ENCODE measurements around the gene MSANTD4.
"Not testable (repeated sequence)": the region's sequence is repeated elsewhere in the genome, so short reads cannot be mapped to it uniquely, and the experiment has no call there.

MSANTD4 gene

GRCh38 chr11:106021967-106022794 lies at the start of gene MSANTD4:
Gene MSANTD4, minus strand, starts transcription at chr11:106022240. Its CDS starts 11,323 bp downstream, at chr11:106010917.
- H3K4me3 ChIP-seq (replicated peaks; ENCODE audit: low read depth, low read length): peak within 1 kb of the TSS; percentile 89
- TF ChIP-seq CTCF (IDR thresholded peaks at IDR 0.05; ENCODE audit: low read depth, low read length, missing control alignments): no peak
- DNase-seq (ENCODE audit: extremely low read depth, low read depth): peak; percentile 98

- H3K4me3 ChIP-seq (replicated peaks; ENCODE audit: low read depth, low read length): no peak overlapping the region
- no peak for DNase-seq (ENCODE audit: extremely low read depth, low read depth)
These were observed 48.6 kb upstream of the MSANTD4 start for GRCh38 chr11:106070606-106071005.

GRCh38 chr11:106063009-106063408 lies 41.0 kb upstream of the MSANTD4 start:
- no peak for DNase-seq (ENCODE audit: extremely low read depth, low read depth)
- TF ChIP-seq CTCF (IDR thresholded peaks at IDR 0.05; ENCODE audit: low read depth, low read length, missing control alignments): no peak
- no peak overlapping the region for H3K4me3 ChIP-seq (replicated peaks; ENCODE audit: low read depth, low read length)

More at GRCh38 chr11:106070606-106071005, 48.6 kb upstream of the MSANTD4 start:
- no peak for TF ChIP-seq CTCF (IDR thresholded peaks at IDR 0.05; ENCODE audit: low read depth, low read length, missing control alignments)

- DNase-seq (ENCODE audit: extremely low read depth, low read depth): no peak
- no peak for TF ChIP-seq CTCF (IDR thresholded peaks at IDR 0.05; ENCODE audit: low read depth, low read length, missing control alignments)
- H3K4me3 ChIP-seq (replicated peaks; ENCODE audit: low read depth, low read length): no peak overlapping the region
These were observed 40.2 kb upstream of the MSANTD4 start for GRCh38 chr11:106061954-106062949.

GRCh38 chr11:106061249-106061784 lies 39.3 kb upstream of the MSANTD4 start:
- H3K4me3 ChIP-seq (replicated peaks; ENCODE audit: low read depth, low read length): no peak overlapping the region
- no peak for TF ChIP-seq CTCF (IDR thresholded peaks at IDR 0.05; ENCODE audit: low read depth, low read length, missing control alignments)
- DNase-seq (ENCODE audit: extremely low read depth, low read depth): no peak

- no peak for TF ChIP-seq CTCF (IDR thresholded peaks at IDR 0.05; ENCODE audit: low read depth, low read length, missing control alignments)
- no peak for DNase-seq (ENCODE audit: extremely low read depth, low read depth)
- no peak overlapping the region for H3K4me3 ChIP-seq (replicated peaks; ENCODE audit: low read depth, low read length)
These were observed 37.6 kb upstream of the MSANTD4 start for GRCh38 chr11:106059617-106060016.

GRCh38 chr11:106058377-106058776 lies 36.3 kb upstream of the MSANTD4 start:
- not testable (repeated sequence) for DNase-seq (ENCODE audit: extremely low read depth, low read depth); H3K4me3 ChIP-seq (replicated peaks; ENCODE audit: low read depth, low read length)
